Fibroblast of lung (primary cell): Measurements from ENCODE around the gene CERKL. TPM values are rescaled to one million over a fixed set of nuclear protein-coding genes. Genes with fewer than 3 reads are reported as not detected.

ENCODE experiments used
- DNase-seq, 2 donors: peaks; one replicate each; pipeline versions ENCODE4 v3.0.0 to v3.0.0-alpha.2; 2010; ENCODE audit warnings: low read depth in 2 of 2
- H2AFZ ChIP-seq: 2 replicates; pipeline ENCODE4 v1.5.1; 2012; ENCODE audit warnings: low read length, control low read depth, inconsistent platforms
- H3K27ac ChIP-seq: 2 replicates; pipeline ENCODE4 v1.5.1; 2011; ENCODE audit warnings: low read length, control low read depth; ENCODE audit not compliant: insufficient read depth
- H3K27me3 ChIP-seq: 2 replicates; pipeline ENCODE4 v1.5.1; 2011; ENCODE audit warnings: mild to moderate bottlenecking, low read length; ENCODE audit not compliant: control insufficient read depth, insufficient read depth
- H3K36me3 ChIP-seq: 2 replicates; pipeline ENCODE4 v1.5.1; 2011; ENCODE audit warnings: low read length; ENCODE audit not compliant: control insufficient read depth, insufficient read depth
- H3K4me1 ChIP-seq: 2 replicates; pipeline ENCODE4 v1.5.1; 2011; ENCODE audit warnings: low read length; ENCODE audit not compliant: control insufficient read depth, insufficient read depth; ENCODE audit errors: extremely low read depth
- H3K4me2 ChIP-seq: 2 replicates; pipeline ENCODE4 v1.5.1; 2011; ENCODE audit warnings: low read length, control low read depth; ENCODE audit not compliant: insufficient read depth; ENCODE audit errors: extremely low read depth
- H3K4me3 ChIP-seq, 4 experiments: fragments of 200-600 bp in 1 of 4; sonication (generic) in 1 of 4; replicated peaks in 1 of 4; 2 replicates each; pipeline ENCODE4 v1.5.1; 2011 to 2016; ENCODE audit warnings: low read length in 4 of 4, low read depth in 3 of 4, mild to moderate bottlenecking in 3 of 4, control low read depth in 2 of 4, inconsistent platforms in 1 of 4, mixed read lengths in 1 of 4; ENCODE audit not compliant: insufficient read depth in 1 of 4; ENCODE audit errors: control extremely low read depth in 1 of 4
- H3K79me2 ChIP-seq: 2 replicates; pipeline ENCODE4 v1.5.1; 2012; ENCODE audit warnings: mild to moderate bottlenecking, low read length, inconsistent platforms; ENCODE audit not compliant: control insufficient read depth, insufficient read depth
- H3K9ac ChIP-seq: 2 replicates; pipeline ENCODE4 v1.5.1; 2011; ENCODE audit warnings: mild to moderate bottlenecking, low read length, control low read depth; ENCODE audit not compliant: insufficient read depth
- H3K9me3 ChIP-seq: 2 replicates; pipeline ENCODE4 v1.5.1; 2012; ENCODE audit warnings: low read depth, low read length; ENCODE audit not compliant: control insufficient read depth, insufficient read depth
- H4K20me1 ChIP-seq: 2 replicates; pipeline ENCODE4 v1.5.1; 2011; ENCODE audit warnings: low read length; ENCODE audit not compliant: control insufficient read depth, insufficient read depth; ENCODE audit errors: extremely low read depth
- CTCF ChIP-seq, 2 donors: IDR thresholded peaks in 1 of 2; conservative IDR thresholded peaks in 1 of 2; 1 replicate in 1 of 2; 2 replicates in 1 of 2; pipeline ENCODE4 v1.5.1; 2011 to 2012; ENCODE audit warnings: low read length in 2 of 2, control low read depth in 1 of 2, inconsistent platforms in 1 of 2, low read depth in 1 of 2, mild to moderate bottlenecking in 1 of 2
- EZH2 ChIP-seq: IDR thresholded peaks from 2 replicates; pipeline ENCODE4 v1.5.1; 2012; ENCODE audit warnings: low read length, control low read depth, mild to moderate bottlenecking; ENCODE audit errors: missing control alignments
- polyA plus RNA-seq, 2 donors: library from polyadenylated mRNA; depleted of rRNA in 1 of 2; stranded (reverse) in 1 of 2; unstranded in 1 of 2; fragments of >200 nt; gene quantifications; 2 replicates each; pipeline ENCODE4 v1.2.1, GENCODE V29; 2011 to 2012; ENCODE audit warnings: missing spikeins in 1 of 2
- total RNA-seq: library from RNA; depleted of rRNA; stranded (reverse); fragments of >200 nt; gene quantifications from 2 replicates; pipeline ENCODE4 v1.2.1, GENCODE V29; 2014

Gene CERKL
- total and polyA plus RNA-seq, 2 donors (not counting 1 experiment from before 2014, with no cell fraction given): 0.17 TPM; not detected in 1

DNA sequence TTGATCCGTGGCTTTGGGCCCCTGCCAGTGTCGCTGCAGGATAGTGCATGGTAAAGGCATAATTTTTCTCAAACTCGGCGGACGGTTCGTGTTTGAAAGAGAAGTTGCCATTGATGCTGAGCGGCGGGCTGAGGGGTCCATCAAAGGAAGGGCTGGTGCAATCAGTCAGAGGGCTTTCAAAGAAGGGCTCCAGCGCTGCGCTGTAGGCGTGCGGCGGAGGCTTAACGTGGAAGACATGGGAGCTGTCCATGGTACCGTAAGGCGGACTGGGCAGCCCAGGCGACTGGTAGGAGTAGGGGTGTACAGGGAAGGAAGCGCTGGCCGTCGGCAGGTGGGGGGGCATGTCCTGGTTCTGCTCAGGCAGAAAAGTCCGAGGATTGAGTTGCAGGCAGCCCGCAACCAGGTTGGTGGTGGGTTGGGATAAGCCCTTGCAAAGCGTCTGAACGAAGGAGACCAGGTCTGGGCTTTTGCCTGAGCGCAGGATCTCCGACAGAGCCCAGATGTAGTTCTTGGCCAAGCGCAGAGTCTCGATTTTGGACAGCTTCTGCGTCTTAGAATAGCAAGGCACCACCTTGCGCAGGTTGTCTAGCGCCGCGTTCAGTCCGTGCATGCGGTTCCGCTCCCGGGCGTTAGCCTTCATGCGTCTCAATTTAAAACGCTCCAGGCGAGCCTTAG lies 21.1 kb upstream of the CERKL start:
- Histone ChIP-seq H3K27me3 (peaks cover 51% of the 10 kb centered on the region), H3K4me2 (no peak overlapping the region)
- DNase-seq: peak; percentile 79 to 86

GRCh38 chr2:181675254-181675653 lies 18.3 kb upstream of the CERKL start:
- no peak overlapping the region for H3K4me2 ChIP-seq
- no peak overlapping the region for H3K27ac ChIP-seq
- H3K27me3 ChIP-seq: peaks cover 25% of the 10 kb centered on the region
- no peaks in the 10 kb centered on the region for H3K36me3 ChIP-seq
- H3K9me3 ChIP-seq: no peaks in the 10 kb centered on the region
- H3K79me2 ChIP-seq: no peaks in the 10 kb centered on the region
- no peaks in the 10 kb centered on the region for H3K4me1 ChIP-seq
- TF ChIP-seq EZH2 (no peak), CTCF (conservative IDR thresholded peaks at IDR 0.05 in 1 of 2, IDR thresholded peaks at IDR 0.05 in 1 of 2; ENCODE audit: low read depth in 1 of 2, low read length in 2 of 2) (no peak)
- H3K4me3 ChIP-seq: no peak overlapping the region
- H2AFZ ChIP-seq: no peak overlapping the region
- no peaks in the 10 kb centered on the region for H4K20me1 ChIP-seq
- no peak for DNase-seq
- no peak overlapping the region for H3K9ac ChIP-seq

More for the DNA sequence above, 21.1 kb upstream of the CERKL start:
- no peaks in the 10 kb centered on the region for H3K79me2 ChIP-seq
- H3K9ac ChIP-seq: no peak overlapping the region
- H2AFZ ChIP-seq: no peak overlapping the region
- no peaks in the 10 kb centered on the region for H3K9me3 ChIP-seq
- H3K36me3 ChIP-seq: no peaks in the 10 kb centered on the region
- H3K27ac ChIP-seq: no peak overlapping the region
- H3K4me3 ChIP-seq: no peak overlapping the region
- TF ChIP-seq EZH2: peak; percentile 21
- no peak for TF ChIP-seq CTCF (conservative IDR thresholded peaks at IDR 0.05 in 1 of 2, IDR thresholded peaks at IDR 0.05 in 1 of 2; ENCODE audit: low read depth in 1 of 2, low read length in 2 of 2)
- H4K20me1 ChIP-seq: no peaks in the 10 kb centered on the region
- no peaks in the 10 kb centered on the region for H3K4me1 ChIP-seq

GRCh38 chr2:181674461-181674860 lies 17.6 kb upstream of the CERKL start:
- no peak overlapping the region for H3K4me3 ChIP-seq
- TF ChIP-seq EZH2: no peak
- no peak for TF ChIP-seq CTCF (conservative IDR thresholded peaks at IDR 0.05 in 1 of 2, IDR thresholded peaks at IDR 0.05 in 1 of 2; ENCODE audit: low read depth in 1 of 2, low read length in 2 of 2)
- H3K27me3 ChIP-seq: peaks cover 17% of the 10 kb centered on the region
- H3K79me2 ChIP-seq: no peaks in the 10 kb centered on the region
- no peaks in the 10 kb centered on the region for H3K9me3 ChIP-seq
- H4K20me1 ChIP-seq: no peaks in the 10 kb centered on the region
- no peak overlapping the region for H3K9ac ChIP-seq
- no peak for DNase-seq
- H3K27ac ChIP-seq: no peak overlapping the region
- no peak overlapping the region for H2AFZ ChIP-seq
- H3K36me3 ChIP-seq: no peaks in the 10 kb centered on the region
- H3K4me2 ChIP-seq: no peak overlapping the region
- no peaks in the 10 kb centered on the region for H3K4me1 ChIP-seq
